CD1c-positive myeloid dendritic cell (primary cell): ENCODE data around the gene HERPUD1.
"Not testable (repeated sequence)": the region's sequence is repeated elsewhere in the genome, so short reads cannot be mapped to it uniquely, and the experiment has no call there.

Source experiments
- DNase-seq: peaks from one replicate; pipeline ENCODE4 v3.0.0-alpha.2; 2016; ENCODE audit errors: extremely low spot score

Gene HERPUD1

GRCh38 chr16:56933828-56934598 lies 2.1 kb downstream of the HERPUD1 start:
- DNase-seq: no peak

- not testable (repeated sequence) for DNase-seq
Observed at GRCh38 chr16:56934599-56935145, 2.7 kb downstream of the HERPUD1 start.

GRCh38 chr16:56935201-56935600 lies 3.3 kb downstream of the HERPUD1 start:
- DNase-seq: no peak

GRCh38 chr16:56936491-56936890 lies 4.5 kb downstream of the HERPUD1 start:
- no peak for DNase-seq

- DNase-seq: no peak
Observed at GRCh38 chr16:56936950-56937349, 5.0 kb downstream of the HERPUD1 start.

GRCh38 chr16:56938664-56939513 lies 6.9 kb downstream of the HERPUD1 start:
- DNase-seq: no peak

GRCh38 chr16:56939801-56940200 lies 7.9 kb downstream of the HERPUD1 start:
- DNase-seq: no peak

- no peak for DNase-seq
Observed at GRCh38 chr16:56941092-56941491, 9.2 kb downstream of the HERPUD1 start.

GRCh38 chr16:56941856-56942331 lies 10.0 kb downstream of the HERPUD1 start:
- DNase-seq: no peak

- no peak for DNase-seq
Observed at GRCh38 chr16:56943761-56944375, 11.9 kb downstream of the HERPUD1 start.

GRCh38 chr16:56944954-56945839 lies 13.3 kb downstream of the HERPUD1 start:
- DNase-seq: no peak

GRCh38 chr16:56945847-56946527 lies 14.0 kb downstream of the HERPUD1 start:
- DNase-seq: no peak

- DNase-seq: peak; percentile 69
Observed at GRCh38 chr16:56946767-56947603, 15.0 kb downstream of the HERPUD1 start.

- no peak for DNase-seq
Observed at GRCh38 chr16:56947604-56947995, 15.7 kb downstream of the HERPUD1 start.

GRCh38 chr16:56948234-56948633 lies 16.3 kb downstream of the HERPUD1 start:
- DNase-seq: no peak

GRCh38 chr16:56950051-56950450 lies 18.1 kb downstream of the HERPUD1 start:
- no peak for DNase-seq

GRCh38 chr16:56950455-56950854 lies 18.5 kb downstream of the HERPUD1 start:
- DNase-seq: no peak

- peak; percentile 95 for DNase-seq
Observed at GRCh38 chr16:56950881-56951771, 19.2 kb downstream of the HERPUD1 start.
